NCI-H1417 treated with DMSO at 0.1 percent for 48 hours (cell line): ENCODE measurements around the gene CFAP57.

Experiments used
- DNase-seq: peaks from one replicate; lab custom pipeline; 2025; lab: John Stamatoyannopoulos, UW

Gene CFAP57

DNA sequence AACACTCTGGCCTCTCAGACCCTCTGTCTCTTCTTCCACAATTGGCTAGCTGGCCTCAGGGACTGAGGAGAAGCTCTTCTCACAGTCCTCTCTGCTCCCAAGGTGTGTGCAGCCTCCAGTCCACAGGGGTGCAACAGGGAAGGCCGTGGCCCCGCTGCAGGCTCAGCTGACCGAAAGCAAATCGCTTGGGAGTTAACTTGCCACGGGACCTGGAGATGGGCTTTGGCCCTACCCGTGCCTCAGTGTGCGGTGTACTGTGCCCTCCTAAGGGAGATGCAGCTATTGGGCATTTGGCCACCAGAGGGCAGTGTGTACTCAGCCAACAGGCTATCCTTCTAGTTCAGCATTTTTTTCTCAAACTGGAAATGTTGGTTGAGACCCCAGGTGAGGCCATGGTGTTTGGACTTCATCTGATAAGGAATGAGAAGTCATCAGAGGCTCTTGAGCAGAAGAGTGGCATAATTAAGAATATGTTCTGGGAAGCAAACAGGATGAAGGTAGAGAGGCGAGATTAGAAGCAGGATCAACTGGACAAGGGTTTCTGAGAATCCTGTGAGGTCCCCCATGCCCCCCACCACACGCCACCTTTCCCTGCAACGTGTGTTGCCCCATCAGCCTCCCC is 55.1 kb downstream of the CFAP57 start:
- peak; percentile 35 for DNase-seq

DNA sequence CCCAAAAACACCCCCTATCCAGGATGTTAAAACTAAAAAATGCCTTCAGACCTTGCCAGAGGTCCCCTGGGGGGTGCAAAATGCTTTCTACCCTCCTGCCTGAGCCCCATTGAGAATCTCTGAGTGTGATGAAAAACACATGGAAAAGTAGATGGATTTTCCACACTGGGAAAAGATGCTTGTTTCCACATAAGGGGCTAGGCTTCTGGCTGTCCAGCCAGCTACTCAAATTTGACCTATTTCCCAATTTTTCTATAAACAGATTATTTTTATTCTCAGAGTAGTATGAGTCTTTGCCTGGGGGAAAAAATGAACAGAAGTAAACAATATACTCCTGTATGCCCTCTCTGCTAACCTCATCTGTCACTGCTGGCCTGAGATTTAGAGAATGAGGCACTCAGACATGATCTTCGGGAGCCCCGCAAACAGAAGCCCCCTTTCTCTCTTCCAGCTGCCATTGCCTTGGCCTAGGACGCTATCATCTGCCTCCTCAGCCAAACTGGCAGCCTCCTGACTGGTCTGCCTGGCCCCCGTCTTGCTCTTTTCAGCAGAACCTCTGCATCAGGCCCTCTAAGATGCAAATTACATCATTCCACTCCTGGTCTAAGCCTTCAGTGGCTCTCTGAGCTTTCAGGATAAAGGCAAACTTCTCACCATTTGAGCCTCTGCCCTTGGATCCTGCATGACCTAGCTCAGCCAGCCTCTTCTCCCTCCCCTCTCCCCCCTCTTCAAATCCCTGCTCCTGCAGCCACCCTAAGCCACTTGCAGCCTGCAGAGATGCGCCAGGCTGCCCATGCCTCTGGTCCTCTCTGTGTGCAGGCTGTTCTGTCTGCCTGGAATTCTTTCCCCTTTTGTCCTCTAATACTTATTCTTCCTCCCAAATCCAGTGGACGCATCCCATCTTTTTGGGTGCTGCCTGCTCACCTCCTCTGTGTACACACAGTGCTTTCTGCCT is 58.0 kb downstream of the CFAP57 start:
- DNase-seq = no peak

DNA sequence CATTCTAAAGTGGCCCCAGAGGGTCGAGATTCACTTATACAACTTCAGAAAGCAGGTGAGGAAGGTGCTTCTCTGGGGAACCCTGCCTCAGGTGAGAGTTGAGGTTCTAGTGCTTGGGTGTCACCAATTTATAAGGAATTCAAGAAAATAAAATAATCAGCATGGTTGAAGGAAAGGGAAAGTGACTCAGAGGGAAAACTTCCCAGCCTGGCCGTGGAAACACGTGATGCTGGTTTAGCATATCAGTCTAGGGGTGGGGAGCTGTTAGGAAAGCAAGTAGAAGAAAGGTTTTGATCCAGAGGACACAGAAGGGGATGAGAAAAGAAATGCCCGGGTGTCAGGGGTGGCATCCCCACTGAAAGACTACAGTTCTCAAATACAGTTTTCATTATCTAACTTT is 59.9 kb downstream of the CFAP57 start:
- DNase-seq = no peak

DNA sequence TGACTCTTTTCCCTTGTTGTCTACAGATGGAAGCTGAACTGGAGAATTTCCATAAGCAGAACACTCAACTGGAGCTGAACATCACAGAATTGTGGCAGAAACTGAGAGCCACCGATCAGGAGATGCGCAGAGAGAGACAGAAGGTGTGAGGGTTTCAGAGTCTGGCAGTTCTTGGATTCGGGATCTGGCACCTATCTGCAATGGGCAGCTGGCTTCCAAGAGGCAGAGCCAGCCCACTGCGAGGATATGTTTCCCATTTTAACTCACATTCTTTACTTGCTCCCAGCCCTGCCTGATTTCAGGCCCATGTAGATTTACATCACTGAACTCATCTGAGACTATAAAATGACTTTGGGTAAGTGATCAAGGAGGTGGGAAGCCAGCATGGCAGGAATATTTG is 60.4 kb downstream of the CFAP57 start:
- DNase-seq = no peak

DNA sequence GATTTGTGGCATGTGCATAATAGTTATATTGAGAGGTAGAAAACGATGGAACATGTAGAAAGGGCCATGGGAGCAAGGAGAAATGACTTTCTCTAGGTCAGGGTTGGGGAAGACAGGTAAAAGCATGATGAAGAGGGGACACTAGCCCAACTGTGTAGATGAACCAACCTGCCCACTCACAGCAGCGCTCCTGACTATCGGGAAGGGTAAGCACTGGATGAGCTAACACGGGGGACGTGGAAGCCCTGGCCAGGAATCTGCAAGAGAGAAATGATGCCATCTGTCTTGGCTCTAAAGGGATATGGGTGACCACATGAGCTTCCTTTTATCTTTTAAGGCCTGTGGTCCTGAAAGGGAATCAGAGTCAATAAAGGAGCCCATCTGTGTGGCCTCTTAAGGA is 61.5 kb downstream of the CFAP57 start:
- DNase-seq = no peak

DNA sequence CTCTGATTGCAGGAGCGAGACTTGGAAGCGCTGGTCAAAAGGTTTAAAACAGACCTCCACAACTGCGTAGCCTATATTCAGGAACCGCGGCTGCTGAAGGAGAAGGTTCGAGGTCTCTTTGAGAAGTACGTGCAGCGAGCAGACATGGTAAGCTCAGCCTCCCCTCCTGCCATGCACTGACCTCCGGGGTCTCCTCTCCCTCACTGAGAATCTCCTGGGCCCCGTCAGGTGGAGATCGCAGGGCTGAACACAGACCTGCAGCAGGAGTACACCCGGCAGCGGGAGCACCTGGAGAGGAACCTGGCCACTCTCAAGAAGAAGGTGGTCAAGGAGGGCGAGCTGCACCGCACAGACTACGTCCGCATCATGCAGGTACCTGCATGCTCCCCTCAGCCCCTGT is 62.1 kb downstream of the CFAP57 start:
- DNase-seq = no peak

DNA sequence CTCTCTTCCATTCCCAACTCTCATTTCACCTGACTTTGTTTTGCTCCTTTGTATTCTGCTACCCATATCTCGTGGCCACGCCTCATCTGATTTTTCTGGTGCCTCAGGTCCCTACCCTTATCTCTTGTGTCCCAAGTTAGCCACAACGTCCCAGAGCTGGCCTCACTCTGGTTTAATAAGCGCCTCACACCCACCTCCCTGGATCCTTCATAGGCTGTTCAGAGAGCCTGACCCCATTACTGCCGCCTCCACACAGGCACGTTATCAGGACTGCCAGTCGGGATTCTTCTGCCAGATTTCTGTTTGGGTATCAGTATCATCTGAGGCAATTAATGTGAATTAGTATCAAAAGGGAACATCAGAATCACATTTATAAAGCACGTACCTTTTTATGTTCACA is 62.9 kb downstream of the CFAP57 start:
- no peak for DNase-seq

DNA sequence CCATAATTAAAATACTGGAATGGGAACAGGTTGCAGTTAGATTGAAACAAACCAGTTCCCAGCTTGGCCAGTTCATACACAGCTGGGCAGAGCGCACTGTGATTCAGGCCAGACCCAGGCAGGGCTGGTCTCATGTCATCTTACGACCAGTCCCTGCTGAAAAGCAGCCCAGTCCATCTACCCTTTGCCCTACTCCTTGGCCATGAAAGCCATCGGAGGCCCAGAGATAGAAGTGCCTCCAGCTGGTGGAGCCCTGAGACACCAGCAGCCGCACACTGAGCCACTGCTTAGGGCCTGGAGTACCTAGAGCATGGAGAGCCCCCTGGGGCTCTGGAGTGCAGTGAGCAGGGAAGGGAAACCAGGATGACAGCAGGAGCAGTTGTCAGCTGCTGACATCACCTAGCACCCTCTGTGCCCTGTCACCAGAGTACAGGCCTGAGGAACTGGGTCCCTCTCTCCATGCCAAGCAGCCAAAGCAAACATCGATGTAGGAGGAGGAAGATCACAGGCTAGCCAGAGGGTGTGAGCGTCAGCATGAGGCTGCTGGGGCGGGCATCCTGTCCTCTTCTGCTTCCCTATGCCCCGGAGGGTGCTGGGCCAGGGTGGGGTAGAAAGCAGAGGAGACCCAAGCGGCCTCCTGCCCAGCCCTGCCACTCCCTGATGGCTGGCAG is 63.5 kb downstream of the CFAP57 start:
- DNase-seq = no peak

DNA sequence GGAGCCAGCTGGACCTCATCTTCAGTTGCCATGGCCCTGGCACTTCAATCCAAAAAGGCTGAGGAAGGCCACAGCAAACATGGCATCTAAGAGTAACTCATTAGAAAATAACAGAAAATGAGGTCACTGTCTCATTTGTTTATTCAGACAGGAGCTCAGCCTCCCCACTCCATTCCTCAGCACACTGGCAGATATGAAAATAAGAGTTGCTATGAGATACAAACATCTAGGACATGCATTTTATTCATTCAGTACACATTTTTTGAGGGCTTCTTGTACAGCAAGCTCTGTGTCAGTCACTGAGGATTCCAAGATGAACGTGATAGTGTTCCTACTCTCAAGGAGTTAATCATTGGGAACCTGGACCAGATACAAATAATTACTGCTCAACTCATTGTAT is 65.0 kb downstream of the CFAP57 start:
- no peak for DNase-seq

DNA sequence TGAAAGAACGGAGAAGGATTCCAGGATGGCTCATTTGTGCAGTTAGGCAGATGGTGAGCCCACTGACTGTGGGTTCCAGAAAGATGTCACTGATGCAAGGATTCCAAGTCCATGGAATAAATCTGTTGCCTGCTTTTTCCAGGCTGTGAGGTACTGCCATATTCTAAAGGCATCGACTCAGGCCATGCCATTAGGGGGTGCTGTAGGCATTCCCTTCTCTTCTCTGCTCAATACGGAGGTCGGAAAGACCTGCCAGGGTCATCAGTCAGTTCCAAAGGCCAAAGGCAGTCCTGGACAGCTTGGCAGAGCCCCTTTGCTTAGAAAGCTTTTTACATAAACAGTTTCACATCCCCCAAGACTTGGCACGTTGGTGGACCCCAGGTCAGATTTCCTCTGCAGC is 66.0 kb downstream of the CFAP57 start:
- no peak for DNase-seq

DNA sequence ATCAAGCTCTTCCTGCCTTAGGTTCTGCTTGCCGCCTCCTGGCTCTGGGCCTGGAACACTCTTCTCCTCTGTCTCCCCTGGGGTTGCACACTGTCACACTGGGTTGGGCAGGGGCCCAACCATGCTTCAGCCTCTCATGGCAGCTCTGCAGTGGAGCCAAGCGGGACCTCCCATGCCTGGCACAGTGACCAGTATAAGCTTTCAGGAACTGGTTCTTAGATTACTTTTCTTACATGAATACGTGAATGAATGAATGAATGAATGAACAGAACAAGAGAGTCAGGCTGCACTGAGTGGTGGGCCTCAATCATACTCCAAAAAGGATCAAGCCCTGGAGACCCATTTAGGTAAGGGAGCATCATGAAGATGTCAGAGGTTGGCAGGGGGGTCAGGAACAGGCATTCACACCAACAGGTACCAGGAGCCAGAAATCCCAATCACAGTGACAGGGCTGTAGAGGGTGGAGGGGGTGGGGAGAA is 66.9 kb downstream of the CFAP57 start:
- no peak for DNase-seq

DNA sequence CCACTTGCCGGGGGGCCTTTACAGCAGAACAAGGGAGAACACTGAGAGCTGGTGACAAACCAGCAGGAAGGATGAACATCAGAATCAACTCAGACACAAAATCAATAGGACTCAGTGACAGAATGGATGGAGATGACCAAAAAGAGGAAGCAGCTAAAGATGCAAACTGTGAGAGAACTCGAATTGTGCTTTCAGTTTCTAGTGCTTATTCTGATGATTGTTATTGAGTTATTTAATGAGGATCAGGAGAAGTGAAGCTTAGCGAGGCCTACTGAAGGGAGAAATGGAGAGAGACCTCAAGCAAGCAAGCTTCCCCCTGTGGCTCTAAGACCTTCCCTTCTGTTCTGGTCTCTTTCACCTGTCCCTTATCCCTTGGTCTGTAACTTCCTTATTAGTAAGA is 67.4 kb downstream of the CFAP57 start:
- no peak for DNase-seq

DNA sequence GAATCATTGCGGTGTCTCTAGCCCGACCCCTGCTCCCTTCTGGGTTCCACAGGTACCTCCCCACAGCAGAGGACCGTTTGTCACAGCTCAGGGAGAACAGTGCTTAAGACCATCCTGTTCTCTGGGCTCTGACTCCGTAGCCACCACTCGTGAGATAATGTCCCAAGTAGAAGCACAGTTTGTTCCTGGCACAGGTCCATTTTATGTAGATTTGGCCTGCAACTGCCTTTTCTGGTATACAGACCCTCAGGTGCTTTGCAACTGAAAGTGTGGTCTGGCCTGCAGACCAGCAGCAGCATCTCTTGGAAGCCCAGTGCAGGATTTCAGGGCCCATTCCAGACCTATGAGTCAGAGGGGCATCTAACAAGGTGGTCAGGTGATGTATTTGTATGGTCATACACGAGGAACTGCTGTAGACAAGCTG is 69.3 kb downstream of the CFAP57 start:
- DNase-seq = no peak

DNA sequence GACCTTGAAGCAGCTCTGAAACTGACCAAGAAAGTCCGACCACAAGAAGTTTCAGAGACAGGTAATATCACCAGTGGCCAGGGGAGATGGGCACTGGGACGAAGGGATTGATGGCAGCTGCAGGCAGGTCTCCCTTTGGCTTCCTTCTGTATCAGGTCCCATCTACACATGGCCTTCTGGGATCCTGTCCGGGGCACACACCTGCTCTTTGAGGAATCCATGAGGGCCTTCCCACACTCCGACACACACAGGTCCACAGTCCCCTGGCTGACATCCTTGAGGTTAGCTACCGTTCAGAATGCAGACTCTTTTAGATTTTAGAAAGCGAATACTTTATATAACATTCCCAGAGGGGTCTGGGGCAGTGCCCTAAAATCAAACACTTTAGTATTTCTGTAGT is 71.2 kb downstream of the CFAP57 start:
- no peak for DNase-seq

DNA sequence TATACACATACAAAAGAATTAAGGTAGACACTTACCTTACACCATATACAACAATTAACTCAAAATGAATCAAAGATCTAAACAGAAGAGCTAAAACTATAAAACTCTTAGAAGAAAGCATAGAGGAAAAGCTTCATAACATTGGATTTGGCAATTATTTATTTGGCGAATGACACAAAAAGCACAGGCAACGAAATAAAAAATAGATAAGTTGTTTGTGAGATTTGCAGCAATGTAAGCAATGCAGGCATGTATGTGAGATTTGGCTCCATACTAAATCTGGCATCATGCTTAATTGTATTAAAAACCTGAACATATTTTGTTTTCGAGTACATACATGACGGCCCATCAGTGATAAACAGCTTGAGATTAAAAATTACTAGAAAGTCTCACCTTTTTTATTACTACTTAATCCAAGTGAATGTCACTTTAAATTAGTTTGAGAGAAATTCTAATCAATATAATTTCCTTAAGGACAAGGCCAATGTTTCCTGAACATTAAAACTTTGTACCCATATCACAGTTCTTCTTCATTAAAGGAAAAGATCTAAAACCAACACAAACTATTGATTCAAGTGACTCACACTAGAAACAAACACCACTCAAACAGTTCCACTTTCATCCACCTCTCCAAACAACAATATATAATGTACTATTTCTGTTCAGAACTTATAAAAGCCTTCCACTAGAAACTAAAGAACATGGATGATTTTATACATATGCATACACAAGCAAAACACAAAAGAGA is 74.5 kb downstream of the CFAP57 start:
- DNase-seq = no peak

DNA sequence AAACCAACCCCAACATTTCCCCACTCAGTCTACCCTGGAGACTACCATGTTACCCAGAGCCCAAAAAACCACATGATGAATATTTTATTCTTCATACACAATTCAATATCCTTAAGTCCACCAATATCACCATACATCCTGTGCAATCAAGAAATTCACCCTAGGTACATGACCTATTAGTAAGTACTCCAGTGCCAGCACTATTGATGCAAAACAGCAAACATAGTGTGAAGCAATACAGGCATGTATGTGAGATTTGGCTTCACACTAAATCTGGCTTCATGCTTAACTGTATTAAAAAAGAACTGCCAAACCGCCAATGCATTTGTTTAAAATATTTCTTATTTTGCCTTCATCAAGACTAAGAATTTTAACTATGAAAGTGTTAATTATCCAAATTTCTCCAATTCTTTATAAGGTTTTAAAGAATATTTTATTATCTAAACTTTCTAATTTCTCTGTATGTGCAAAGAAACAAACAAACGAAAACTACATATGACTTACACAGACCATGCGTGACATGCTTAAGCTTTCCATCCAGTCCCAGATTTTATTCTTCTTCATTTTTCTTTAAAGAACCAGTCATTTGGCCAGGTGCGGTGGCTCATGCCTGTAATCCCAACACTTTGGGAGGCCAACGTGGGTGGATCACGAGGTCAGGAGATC is 75.3 kb downstream of the CFAP57 start:
- no peak for DNase-seq

DNA sequence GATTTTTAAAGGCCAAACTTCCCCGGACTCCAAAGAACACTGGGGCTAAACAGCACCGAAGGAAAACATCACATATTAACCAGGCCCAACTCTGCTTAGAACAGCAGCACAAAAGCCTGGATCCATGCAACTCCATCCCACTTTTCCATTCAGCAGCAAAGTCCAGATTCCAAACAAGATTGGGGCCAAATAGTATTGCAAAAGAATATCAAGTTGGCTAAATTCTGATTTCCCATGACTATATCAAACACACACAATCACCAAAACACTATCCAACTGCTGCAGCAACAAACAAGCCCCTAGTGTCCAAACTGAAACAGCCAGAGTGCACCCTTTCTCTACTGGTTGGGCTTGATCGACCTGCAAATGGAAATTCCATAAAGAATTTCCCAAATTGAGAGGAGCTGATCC is 78.2 kb downstream of the CFAP57 start:
- no peak for DNase-seq

DNA sequence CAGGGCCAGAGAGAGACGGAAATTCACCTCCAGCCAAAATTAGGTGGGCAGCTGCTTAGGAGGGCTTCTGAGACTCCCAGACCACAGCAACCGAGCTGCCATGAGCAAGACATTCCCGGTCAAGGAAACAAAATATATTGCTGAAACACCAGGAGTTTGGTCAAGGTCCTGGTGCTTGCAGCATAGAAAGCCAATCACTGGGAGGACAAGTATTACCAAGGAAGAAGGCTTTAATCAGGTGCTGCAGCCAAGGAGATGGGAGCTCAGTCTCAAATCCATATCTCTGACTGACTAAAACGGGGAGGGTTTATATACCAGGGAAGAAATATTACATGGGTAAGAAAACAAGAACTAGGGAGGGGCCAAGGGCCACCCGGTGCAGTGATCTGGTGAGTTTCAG is 78.9 kb downstream of the CFAP57 start:
- DNase-seq = no peak

DNA sequence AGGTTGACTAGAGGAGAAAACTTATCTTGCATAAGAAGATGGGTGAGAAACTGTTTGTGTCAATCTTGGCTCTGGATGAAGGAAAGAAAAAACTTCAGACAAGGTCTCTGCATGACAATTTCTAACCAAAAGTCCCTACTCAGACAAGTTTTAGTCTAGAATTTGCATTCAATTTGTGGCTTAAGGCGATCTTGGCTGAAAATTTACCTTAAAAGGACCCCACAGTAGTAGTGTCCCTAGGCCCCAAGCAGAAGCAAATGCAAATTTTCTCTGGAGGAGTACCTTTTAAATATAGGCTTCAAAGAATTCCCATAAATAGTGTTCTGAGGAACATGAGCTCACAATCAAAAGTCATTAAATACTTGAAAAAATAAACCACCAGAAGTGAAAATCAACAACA is 80.1 kb downstream of the CFAP57 start:
- no peak for DNase-seq

DNA sequence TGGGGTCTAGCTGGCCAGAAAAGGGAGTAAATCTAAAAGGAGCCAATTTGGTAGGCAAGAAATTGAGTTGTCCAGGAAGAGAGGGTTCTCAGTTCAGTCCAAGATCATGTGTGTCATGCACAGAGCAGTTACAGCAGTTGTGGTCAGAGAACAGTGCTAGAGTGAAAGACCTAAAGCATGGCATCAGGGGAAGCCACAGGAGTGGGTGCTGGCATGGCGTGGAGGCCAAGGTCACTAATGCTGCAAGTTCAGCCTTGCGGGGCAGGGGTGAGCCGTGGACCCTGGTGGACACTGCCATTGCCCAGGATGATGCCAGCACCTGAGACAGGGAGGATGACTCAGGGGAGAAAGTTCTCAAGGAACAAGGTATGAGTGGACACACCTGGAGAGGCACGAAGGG is 81.0 kb downstream of the CFAP57 start:
- no peak for DNase-seq

DNA sequence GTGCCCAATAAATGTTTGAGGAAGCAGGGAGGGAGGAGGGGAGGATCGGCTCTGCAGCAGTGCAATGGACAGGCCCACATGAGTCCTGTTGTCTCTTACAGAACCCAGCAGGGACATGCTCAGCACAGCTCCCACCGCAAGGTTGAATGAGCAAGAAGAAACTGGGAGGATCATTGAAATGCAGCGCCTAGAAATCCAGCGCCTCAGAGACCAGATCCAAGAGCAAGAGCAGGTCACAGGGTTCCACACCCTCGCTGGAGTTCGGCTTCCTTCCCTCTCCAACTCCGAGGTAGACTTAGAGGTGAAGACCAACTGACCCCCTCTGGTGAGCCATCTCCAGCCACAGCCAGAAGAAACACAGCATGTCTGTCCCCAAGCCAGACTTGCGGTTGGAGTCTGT is 81.7 kb downstream of the CFAP57 start:
- DNase-seq = no peak
